Activated naive CD4-positive, alpha-beta T cell treated with anti-CD3 and anti-CD28 coated beads, Interleukin-2, amount 50 U/mL, for 24 hours (primary cell): ENCODE results near the gene PRKAR1B.
"Not testable (repeated sequence)": the region's sequence is repeated elsewhere in the genome, so short reads cannot be mapped to it uniquely, and the experiment has no call there.

Experiments
- H3K27ac Mint-ChIP-seq: one replicate; pipeline ENCODE4 v1.8.0; 2021; ENCODE audit warnings: mild to moderate bottlenecking, mixed read lengths
- H3K27me3 Mint-ChIP-seq: one replicate; pipeline ENCODE4 v1.8.0; 2021; ENCODE audit warnings: mixed read lengths
- H3K36me3 Mint-ChIP-seq: one replicate; pipeline ENCODE4 v1.8.0; 2021; ENCODE audit warnings: mixed read lengths
- H3K4me1 Mint-ChIP-seq: one replicate; pipeline ENCODE4 v1.8.0; 2021; ENCODE audit warnings: mixed read lengths
- H3K4me3 Mint-ChIP-seq: one replicate; pipeline ENCODE4 v1.8.0; 2021; ENCODE audit warnings: mild to moderate bottlenecking, mixed read lengths
- H3K9me3 Mint-ChIP-seq: one replicate; pipeline ENCODE4 v1.8.0; 2021; ENCODE audit warnings: mixed read lengths

Gene PRKAR1B

GRCh38 chr7:552151-552867 is 174.8 kb downstream of the PRKAR1B start:
- H3K9me3 Mint-ChIP-seq, H3K4me3 Mint-ChIP-seq, H3K4me1 Mint-ChIP-seq, H3K36me3 Mint-ChIP-seq, H3K27me3 Mint-ChIP-seq, H3K27ac Mint-ChIP-seq: not testable (repeated sequence)

DNA sequence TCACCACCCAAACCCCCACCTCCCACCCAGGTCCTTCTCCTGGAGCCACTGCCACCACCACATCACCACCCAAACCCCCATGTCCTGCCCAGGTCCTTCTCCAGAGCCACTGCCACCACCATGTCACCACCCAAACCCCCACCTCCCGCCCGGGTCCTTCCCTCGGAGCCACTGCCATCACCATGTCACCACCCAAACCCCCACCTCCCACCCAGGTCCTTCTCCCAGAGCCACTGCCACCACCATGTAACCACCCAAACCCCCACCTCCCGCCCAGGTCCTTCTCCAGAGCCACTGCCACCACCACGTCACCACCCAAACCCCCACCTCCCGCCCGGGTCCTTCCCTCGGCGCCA is 175.5 kb downstream of the PRKAR1B start:
- H3K36me3 Mint-ChIP-seq, H3K27me3 Mint-ChIP-seq, H3K4me1 Mint-ChIP-seq, H3K9me3 Mint-ChIP-seq, H3K4me3 Mint-ChIP-seq, H3K27ac Mint-ChIP-seq: not testable (repeated sequence)

DNA sequence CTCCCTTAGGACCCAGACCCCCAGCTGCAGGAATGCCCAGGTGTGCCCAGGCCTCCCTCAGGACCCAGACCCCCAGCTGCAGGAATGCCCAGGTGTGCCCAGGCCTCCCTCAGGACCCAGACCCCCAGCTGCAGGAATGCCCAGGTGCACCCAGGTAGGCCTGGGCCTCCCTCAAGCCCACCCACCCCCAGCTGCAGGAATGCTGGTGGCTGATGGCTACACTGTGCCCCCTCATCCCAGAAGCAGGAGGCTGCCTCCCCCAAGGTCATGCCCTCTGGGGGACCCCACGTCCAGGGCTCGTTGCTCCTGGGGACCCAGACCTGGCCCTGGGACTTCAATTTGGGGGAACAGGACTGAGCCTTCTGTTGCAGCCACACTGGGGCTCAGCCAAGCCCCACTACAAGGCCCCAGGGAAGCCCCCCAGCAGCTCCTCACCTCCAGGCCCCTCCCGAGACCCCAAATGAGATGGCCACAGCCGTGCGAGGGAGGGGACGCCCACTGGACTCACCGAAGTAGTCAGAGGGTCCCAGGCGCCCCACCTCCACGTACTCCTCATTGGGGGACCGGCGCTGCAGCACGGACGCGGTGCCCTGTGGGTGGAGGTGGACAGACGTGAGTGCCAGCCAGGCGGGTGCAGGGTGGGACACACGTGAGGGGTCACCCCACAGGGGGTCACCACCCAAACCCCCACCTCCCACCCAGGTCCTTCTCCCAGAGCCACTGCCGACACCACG is 176.0 kb downstream of the PRKAR1B start:
- no peak overlapping the region for H3K4me3 Mint-ChIP-seq
- peaks cover 7% of the 10 kb centered on the region for H3K36me3 Mint-ChIP-seq
- no peaks in the 10 kb centered on the region for H3K27me3 Mint-ChIP-seq
- H3K27ac Mint-ChIP-seq: no peak overlapping the region
- H3K9me3 Mint-ChIP-seq: no peaks in the 10 kb centered on the region
- H3K4me1 Mint-ChIP-seq: no peaks in the 10 kb centered on the region

DNA sequence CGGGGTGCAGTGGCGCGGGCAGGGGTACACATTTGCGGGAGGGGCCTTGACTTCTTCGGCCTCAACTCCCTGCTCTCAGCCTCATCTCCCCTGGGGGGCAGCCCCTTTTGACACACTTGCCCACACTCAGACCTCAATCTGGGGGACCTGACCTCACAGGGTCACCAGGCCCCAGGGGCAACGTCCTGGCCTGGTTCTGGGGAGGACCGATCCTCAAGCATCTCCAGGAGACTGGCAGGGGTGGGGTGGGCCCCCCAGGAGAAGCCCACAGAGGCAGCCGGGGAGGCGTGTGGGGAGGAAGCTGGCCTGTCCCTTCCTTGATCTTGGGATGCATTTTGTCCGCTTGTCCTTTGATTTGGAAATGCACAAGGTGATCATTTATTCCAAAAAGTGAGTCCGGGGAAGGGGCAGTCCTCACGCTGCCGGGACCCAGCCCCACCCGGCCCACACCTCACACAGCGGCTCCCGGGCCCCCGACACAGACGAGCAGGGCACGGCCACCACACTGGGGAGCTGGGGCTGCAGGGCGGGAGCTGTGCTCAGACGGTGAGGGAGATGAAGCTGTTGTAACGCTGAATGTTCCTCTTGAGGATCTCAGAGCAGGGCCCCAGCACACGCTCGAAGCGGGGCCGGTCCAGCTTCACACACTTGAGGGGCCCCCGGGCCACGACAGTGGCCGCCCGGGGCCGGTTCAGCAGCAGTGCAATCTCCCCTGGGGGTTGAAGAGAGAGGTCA is 177.0 kb downstream of the PRKAR1B start:
- Mint-ChIP-seq H3K27me3 (no peaks in the 10 kb centered on the region), H3K4me1 (no peaks in the 10 kb centered on the region), H3K27ac (no peak overlapping the region), H3K4me3 (no peak overlapping the region), H3K9me3 (no peaks in the 10 kb centered on the region), H3K36me3 (peaks cover 7% of the 10 kb centered on the region)

- H3K4me3 Mint-ChIP-seq: no peak overlapping the region
- H3K27ac Mint-ChIP-seq: no peak overlapping the region
- peaks cover 7% of the 10 kb centered on the region for H3K36me3 Mint-ChIP-seq
- H3K27me3 Mint-ChIP-seq: no peaks in the 10 kb centered on the region
- H3K4me1 Mint-ChIP-seq: no peaks in the 10 kb centered on the region
- no peaks in the 10 kb centered on the region for H3K9me3 Mint-ChIP-seq
These were observed 177.8 kb downstream of the PRKAR1B start for GRCh38 chr7:549066-549890.

DNA sequence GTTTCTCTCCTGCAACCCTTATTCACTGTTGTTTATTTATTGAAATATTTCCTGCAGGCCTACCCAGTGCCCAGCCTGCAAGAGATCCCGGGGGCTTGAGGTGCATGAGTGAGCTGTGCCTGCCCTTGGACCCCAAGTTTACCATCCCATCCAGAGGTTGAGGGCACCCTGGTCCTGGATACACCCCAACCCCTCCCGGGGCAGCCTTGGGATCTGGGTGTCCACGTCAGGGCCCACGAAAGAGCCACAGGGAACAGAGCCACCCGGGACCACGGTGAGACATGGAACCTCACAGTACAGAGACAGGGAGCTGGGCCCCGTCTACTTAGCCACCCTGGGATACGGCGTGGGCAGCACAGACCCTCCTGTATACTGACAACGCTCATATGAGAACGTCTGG is 178.7 kb downstream of the PRKAR1B start:
- H3K9me3 Mint-ChIP-seq: no peaks in the 10 kb centered on the region
- H3K4me3 Mint-ChIP-seq: no peak overlapping the region
- H3K27me3 Mint-ChIP-seq: no peaks in the 10 kb centered on the region
- no peak overlapping the region for H3K27ac Mint-ChIP-seq
- H3K36me3 Mint-ChIP-seq: peaks cover 7% of the 10 kb centered on the region
- H3K4me1 Mint-ChIP-seq: no peaks in the 10 kb centered on the region

DNA sequence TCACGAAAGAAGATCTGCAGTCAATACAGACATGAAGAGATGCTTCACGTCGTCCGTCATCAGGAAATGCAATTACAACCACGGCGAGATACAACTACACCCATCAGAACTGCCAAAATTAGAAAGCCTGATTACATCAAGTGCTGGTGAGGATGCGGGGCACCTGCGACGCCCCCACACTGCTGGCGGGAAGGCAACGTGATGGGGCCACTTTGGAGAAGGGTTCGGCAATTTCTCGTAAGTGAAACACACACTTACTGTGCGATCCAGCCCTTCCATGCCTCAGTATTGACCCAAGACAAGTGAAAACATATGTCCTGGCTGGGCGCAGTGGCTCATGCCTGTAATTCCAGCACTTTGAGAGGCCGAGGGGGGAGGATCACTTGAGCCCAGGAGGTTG is 181.6 kb downstream of the PRKAR1B start:
- peaks cover 3% of the 10 kb centered on the region for H3K4me1 Mint-ChIP-seq
- H3K36me3 Mint-ChIP-seq: peaks cover 7% of the 10 kb centered on the region
- no peaks in the 10 kb centered on the region for H3K9me3 Mint-ChIP-seq
- no peak overlapping the region for H3K4me3 Mint-ChIP-seq
- no peaks in the 10 kb centered on the region for H3K27me3 Mint-ChIP-seq
- no peak overlapping the region for H3K27ac Mint-ChIP-seq

DNA sequence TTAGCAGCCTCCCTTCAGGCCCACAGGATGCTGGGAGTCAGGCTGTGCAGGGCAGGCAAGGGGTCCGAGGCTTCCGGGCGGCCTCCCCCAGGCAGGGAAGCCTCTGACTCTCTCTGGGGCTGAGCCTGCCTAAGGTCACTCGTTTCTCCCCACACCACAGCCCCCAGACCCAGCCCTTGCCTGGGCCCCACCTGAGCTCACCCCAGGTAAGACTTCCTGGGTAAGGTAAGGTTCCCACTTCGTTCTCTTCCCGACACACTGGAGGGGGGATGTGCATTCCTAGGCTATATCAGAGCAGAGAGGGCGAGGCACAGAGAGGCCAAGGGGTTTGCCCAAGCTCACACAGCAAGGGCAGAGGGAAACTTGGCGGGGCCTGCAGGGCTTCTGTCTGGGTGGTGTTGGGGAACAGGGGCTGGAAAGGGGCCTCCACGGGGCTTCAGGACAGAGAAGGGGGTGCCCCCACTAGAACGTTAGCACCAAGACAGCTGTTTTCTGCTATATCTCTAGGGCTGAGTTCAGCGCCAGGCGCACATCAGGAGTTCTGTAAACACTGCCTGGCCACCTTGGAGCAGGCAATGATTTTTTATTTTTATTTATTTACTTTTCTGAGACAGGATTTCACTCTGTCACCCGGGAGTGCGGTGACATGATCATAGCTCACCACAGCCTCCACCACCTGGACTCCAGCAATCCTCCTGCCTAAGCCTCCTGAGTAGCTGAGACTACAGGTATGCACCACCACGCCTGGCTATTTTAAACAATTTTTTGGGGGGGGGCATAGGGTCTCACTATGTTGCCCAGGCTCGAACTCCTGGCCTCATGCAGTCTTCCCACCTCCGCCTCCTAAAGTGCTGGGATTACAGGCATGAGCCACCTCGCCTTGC is 182.5 kb downstream of the PRKAR1B start:
- no peak overlapping the region for H3K27ac Mint-ChIP-seq

DNA sequence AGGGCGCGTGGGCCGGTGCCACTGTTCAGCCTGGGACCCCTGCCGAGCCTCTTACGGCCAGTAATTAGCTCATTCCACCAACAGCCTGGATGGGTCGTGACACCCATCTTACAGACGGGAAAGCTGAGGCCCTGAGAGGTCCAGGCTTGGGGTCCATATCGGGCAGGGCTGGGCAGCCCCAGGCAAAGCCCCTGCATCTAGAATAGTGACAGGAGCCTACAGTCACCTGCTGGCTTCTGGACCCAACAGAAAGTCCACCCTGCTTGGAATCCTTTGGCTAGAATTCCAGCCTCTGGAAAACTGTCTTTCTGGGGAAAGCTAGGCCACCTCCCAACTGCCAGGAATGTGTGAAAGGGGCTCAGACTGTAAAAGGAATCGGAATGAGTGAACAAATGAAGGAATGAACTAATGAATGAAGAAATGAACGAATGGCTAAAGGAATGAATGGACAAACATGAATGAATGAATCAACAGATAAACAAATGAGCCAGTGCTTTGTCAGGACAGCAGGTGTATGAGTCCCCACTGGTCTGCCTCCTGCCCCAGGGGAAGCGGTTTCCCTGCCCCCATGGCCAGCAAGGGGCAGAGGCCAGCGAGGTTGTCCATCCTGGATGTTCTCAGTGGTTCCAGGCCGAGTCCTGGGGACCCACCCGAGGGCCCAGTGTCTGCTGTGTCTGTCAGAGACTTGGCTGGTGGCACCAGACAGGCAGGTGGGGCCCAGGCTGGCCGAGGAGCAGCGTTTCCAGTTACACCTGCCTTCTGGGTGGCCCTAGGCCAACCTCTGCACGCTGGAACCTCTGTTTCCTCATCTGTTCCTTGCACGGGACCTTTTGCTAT is 183.4 kb downstream of the PRKAR1B start:
- Mint-ChIP-seq H3K27ac (peak overlapping the region; percentile 65), H3K9me3 (no peaks in the 10 kb centered on the region), H3K27me3 (no peaks in the 10 kb centered on the region), H3K36me3 (peaks cover 1% of the 10 kb centered on the region), H3K4me1 (peaks cover 3% of the 10 kb centered on the region), H3K4me3 (no peak overlapping the region)

More for the DNA sequence above, 182.5 kb downstream of the PRKAR1B start:
- Mint-ChIP-seq H3K4me1 (peaks cover 3% of the 10 kb centered on the region), H3K27me3 (no peaks in the 10 kb centered on the region), H3K9me3 (no peaks in the 10 kb centered on the region), H3K36me3 (peaks cover 7% of the 10 kb centered on the region), H3K4me3 (no peak overlapping the region)

GRCh38 chr7:542713-543500 is 184.2 kb downstream of the PRKAR1B start:
- Mint-ChIP-seq H3K4me3 (no peak overlapping the region), H3K27ac (no peak overlapping the region), H3K9me3 (no peaks in the 10 kb centered on the region), H3K27me3 (no peaks in the 10 kb centered on the region), H3K36me3 (no peaks in the 10 kb centered on the region), H3K4me1 (peaks cover 3% of the 10 kb centered on the region)

GRCh38 chr7:542131-542712 is 184.9 kb downstream of the PRKAR1B start:
- no peak overlapping the region for H3K27ac Mint-ChIP-seq
- no peaks in the 10 kb centered on the region for H3K9me3 Mint-ChIP-seq
- no peaks in the 10 kb centered on the region for H3K27me3 Mint-ChIP-seq
- H3K36me3 Mint-ChIP-seq: no peaks in the 10 kb centered on the region
- peaks cover 3% of the 10 kb centered on the region for H3K4me1 Mint-ChIP-seq
- H3K4me3 Mint-ChIP-seq: no peak overlapping the region

- Mint-ChIP-seq H3K27ac (no peak overlapping the region), H3K27me3 (no peaks in the 10 kb centered on the region), H3K36me3 (no peaks in the 10 kb centered on the region), H3K4me1 (peaks cover 3% of the 10 kb centered on the region), H3K4me3 (no peak overlapping the region), H3K9me3 (no peaks in the 10 kb centered on the region)
These were observed 185.4 kb downstream of the PRKAR1B start for GRCh38 chr7:541661-542060.

DNA sequence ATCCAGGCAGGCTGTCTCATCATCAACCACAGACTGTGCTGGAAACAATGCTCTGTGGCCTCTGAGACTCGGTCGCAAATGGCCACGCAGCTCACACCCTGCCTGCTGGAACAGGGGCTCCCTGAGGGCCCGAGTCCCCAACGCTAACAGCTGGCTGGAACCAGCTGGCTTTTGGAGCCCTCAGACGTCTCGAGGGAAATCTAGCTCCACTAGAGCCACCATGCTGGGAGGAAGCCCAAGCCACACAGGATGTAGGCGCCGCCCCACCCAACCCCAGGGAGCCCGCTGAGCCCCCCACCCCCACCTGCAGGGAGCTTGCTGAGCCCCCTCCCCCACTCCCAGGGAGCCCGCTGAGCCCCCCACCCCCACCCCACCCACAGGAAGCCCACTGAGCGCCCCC is 186.1 kb downstream of the PRKAR1B start:
- H3K27ac Mint-ChIP-seq: no peak overlapping the region
- H3K9me3 Mint-ChIP-seq: no peaks in the 10 kb centered on the region
- peaks cover 3% of the 10 kb centered on the region for H3K4me1 Mint-ChIP-seq
- no peaks in the 10 kb centered on the region for H3K27me3 Mint-ChIP-seq
- H3K36me3 Mint-ChIP-seq: no peaks in the 10 kb centered on the region
- no peak overlapping the region for H3K4me3 Mint-ChIP-seq
